OCI-LY3 (cell line): Measurements from ENCODE around the gene TMEM240.

ENCODE experiments used
- EZH2phosphoT487 ChIP-seq: fragments of 200-600 bp; shearing (Covaris generic); IDR thresholded peaks from 2 replicates; pipeline ENCODE4 v1.6.1; 2018; ENCODE audit warnings: antibody characterized with exemption, mixed run types, low read depth
- TF ChIP-seq, protein P1 (sequence below): fragments of 200-600, 300-600 bp; sonication (generic); IDR thresholded peaks from 2 replicates; pipeline ENCODE4 v1.5.1; 2014; ENCODE audit warnings: antibody characterized with exemption, low read length, low read depth

DNA sequence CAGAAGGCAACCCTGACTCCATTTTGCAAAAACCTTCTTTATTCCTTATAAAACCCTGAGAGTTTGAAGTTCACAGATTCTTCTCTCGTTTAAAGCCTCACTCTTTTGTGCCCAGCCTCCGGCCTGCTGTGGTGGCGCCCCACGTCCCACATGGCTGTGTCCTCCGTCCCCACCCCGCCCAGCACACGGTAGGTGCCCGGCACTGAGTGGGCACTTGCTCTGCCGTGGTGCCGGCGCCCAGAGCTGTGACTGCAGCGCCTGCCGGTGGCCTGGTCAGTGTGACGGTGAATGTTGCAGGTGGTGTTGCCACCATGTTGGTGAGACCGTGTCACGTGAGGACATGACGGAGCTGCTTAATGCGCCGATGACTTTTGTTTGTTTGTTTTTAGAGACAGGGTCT lies 19.1 kb downstream of the TMEM240 start:
- TF ChIP-seq, protein P1, sequence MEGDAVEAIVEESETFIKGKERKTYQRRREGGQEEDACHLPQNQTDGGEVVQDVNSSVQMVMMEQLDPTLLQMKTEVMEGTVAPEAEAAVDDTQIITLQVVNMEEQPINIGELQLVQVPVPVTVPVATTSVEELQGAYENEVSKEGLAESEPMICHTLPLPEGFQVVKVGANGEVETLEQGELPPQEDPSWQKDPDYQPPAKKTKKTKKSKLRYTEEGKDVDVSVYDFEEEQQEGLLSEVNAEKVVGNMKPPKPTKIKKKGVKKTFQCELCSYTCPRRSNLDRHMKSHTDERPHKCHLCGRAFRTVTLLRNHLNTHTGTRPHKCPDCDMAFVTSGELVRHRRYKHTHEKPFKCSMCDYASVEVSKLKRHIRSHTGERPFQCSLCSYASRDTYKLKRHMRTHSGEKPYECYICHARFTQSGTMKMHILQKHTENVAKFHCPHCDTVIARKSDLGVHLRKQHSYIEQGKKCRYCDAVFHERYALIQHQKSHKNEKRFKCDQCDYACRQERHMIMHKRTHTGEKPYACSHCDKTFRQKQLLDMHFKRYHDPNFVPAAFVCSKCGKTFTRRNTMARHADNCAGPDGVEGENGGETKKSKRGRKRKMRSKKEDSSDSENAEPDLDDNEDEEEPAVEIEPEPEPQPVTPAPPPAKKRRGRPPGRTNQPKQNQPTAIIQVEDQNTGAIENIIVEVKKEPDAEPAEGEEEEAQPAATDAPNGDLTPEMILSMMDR = no peak
- no peak for TF ChIP-seq EZH2phosphoT487
